ENCODE data around the gene ITGA2. TPM values are rescaled to one million over a fixed set of nuclear protein-coding genes. Genes with fewer than 3 reads are reported as not detected.
"Not testable (repeated sequence)": the region's sequence is repeated elsewhere in the genome, so short reads cannot be mapped to it uniquely, and the experiment has no call there.

The ITGA2 gene
- polyA plus RNA-seq, 1 donor from 2014 or later, result not detected

- Mint-ChIP-seq H3K27me3 (no peaks in the 10 kb centered on the region), H3K36me3 (peaks cover 2% of the 10 kb centered on the region), H3K4me3 (peak overlapping the region; percentile 94 to 99 (median 98)), H3K27ac (peak overlapping the region; percentile 73 to 91 (median 75)), H3K4me1 (peaks cover 12 to 41% (median 17%) of the 10 kb centered on the region in 3 donors), H3K9me3 (no peaks in the 10 kb centered on the region)
Observed at GRCh38 chr5:53109056-53109442, 119.9 kb downstream of the ITGA2 start.

DNA sequence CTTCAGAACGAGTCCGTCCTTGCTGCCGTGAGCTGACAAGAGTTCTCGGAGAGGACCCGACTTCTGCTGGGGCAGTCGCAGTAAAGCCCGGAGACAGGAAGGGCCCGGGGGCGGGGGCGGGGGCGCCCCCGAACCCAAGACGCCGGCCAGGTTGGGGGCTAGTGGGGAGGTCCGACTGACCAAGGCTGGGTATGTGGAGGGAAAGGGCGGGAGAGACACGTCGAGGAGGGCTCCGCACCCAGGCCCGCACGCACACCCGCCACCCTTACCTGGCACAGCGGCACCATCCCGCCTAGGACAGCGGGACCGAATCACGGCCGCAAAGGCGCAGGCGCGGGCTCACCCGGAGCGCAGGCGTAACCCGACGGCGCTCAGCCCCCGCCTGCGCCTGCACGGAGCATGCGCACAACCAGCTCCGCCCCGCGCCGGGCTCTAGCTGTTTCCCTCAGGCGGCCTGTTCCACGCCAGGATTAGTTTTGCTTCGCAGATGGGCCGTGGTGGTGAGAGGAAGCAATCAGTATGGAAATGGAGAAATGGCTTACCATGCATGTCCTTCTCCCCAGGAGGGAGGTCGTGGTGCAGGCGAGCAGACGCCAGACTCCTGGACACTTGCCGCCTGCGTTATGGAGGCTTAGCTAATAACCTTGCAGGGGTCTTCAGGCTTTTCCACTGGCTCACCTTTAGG is 120.4 kb downstream of the ITGA2 start, which contains the start of gene MOCS2:
TSS of gene MOCS2 (minus strand) at position 315 of the 685 bp plus-strand sequence. CDS start 2,583 bp downstream, outside the sequence.
- H3K27me3 Mint-ChIP-seq, result no peaks in the 10 kb centered on the region
- peaks cover 2% of the 10 kb centered on the region for H3K36me3 Mint-ChIP-seq
- peak within 1 kb of the TSS; percentile 73 to 91 (median 75) for H3K27ac Mint-ChIP-seq
- no peaks in the 10 kb centered on the region for H3K9me3 Mint-ChIP-seq
- peaks cover 12 to 41% (median 17%) of the 10 kb centered on the region in 3 donors for H3K4me1 Mint-ChIP-seq
- H3K4me3 Mint-ChIP-seq, result peak within 1 kb of the TSS; percentile 94 to 99 (median 98)

DNA sequence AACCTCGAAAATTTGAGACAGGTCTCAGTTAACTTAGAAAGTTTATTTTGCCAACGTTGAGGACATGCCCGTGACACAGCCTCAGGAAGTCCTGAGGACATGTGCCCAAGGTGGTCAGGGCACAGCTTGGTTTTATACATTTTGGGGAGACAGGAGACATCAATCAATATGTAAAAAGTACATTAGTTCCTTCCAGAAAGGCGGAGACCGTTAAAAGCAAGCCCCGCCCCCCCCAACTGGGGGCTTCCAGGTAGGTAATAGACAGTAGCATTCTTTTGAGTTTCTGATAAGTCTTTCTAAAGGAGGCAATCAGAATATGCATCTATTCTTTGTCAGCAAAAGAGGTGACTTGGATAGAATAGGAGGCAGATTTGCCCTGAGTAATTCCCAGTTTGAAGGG is 121.0 kb downstream of the ITGA2 start:
- Mint-ChIP-seq H3K4me1 (peaks cover 12 to 37% (median 13%) of the 10 kb centered on the region in 3 donors), H3K4me3 (peak overlapping the region; percentile 94 to 99 (median 98)), H3K27me3 (no peaks in the 10 kb centered on the region), H3K36me3 (peaks cover 2% of the 10 kb centered on the region), H3K9me3 (no peaks in the 10 kb centered on the region), H3K27ac (peak overlapping the region; percentile 73 to 91 (median 75))

DNA sequence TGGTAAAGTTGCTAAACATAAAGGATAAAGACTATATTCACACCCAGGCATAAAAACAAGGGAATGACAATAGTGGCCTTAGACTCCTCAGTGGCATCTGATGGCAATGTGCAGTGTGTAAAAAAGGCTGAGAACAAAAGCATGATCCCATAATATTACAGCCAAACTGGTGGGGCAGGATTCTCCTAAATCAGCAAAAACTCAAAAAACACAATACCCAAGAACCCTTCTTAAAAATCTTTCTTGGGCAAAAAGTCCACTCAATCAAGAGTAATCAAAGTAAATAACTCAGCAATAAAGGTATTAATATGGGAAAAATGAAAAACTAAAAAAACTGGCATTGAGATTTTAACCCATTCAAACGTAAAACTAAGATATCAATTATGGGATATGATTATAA is 122.0 kb downstream of the ITGA2 start:
- peaks cover 9 to 29% (median 12%) of the 10 kb centered on the region in 3 donors for H3K4me1 Mint-ChIP-seq
- peak overlapping the region in 2 of 4 donors; percentile 94 to 98 for H3K4me3 Mint-ChIP-seq
- no peak overlapping the region for H3K27ac Mint-ChIP-seq
- H3K36me3 Mint-ChIP-seq, result peaks cover 2% of the 10 kb centered on the region
- H3K27me3 Mint-ChIP-seq, result no peaks in the 10 kb centered on the region
- no peaks in the 10 kb centered on the region for H3K9me3 Mint-ChIP-seq

DNA sequence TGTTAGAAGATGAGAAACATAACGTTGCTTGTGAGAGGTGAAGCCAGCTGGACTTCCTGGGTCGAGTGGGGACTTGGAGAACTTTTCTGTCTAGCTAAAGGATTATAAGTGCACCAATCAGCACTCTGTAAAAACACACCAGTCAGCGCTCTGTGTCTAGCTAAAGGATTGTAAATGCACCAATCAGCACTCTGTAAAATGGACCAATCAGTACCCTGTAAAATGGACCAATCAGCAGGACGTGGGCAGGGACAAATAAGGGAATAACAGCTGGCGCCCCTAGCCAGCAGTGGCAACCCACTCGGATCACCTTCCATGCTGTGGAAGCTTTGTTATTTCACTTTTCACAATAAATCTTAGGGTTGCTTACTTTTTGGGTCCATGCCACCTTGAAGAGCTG is 123.2 kb downstream of the ITGA2 start:
- not testable (repeated sequence) for H3K27me3 Mint-ChIP-seq, H3K4me3 Mint-ChIP-seq, H3K36me3 Mint-ChIP-seq, H3K9me3 Mint-ChIP-seq, H3K27ac Mint-ChIP-seq
- peaks cover 9 to 20% (median 12%) of the 10 kb centered on the region in 3 donors for H3K4me1 Mint-ChIP-seq

GRCh38 chr5:53112909-53113308 is 123.8 kb downstream of the ITGA2 start:
- Mint-ChIP-seq H3K36me3 (no peaks in the 10 kb centered on the region), H3K4me3 (no peak overlapping the region), H3K27ac (no peak overlapping the region), H3K9me3 (no peaks in the 10 kb centered on the region), H3K4me1 (peaks cover 9 to 15% (median 12%) of the 10 kb centered on the region in 3 donors), H3K27me3 (no peaks in the 10 kb centered on the region)

DNA sequence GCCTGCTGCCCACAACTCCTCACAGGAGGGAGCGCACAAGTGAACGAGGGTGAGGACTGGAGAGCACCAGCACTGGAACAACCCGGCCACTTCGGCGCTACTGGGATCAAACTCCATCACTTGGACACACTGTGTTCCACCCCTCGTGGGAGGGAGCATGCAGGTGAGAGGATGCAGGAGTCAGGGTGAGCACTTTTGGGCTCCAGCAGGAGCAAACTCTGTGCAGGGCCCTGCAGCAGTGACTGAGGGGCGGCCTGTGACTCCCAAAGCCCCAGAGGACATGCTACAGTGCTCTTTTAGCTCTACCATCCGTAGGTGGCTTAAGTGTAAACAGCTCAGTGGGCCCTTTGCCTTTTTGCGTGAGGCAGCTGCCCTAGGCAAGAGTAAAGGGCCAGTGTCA is 124.8 kb downstream of the ITGA2 start:
- Mint-ChIP-seq H3K9me3 (no peaks in the 10 kb centered on the region), H3K4me3 (no peak overlapping the region), H3K27ac (no peak overlapping the region), H3K4me1 (peaks cover 9% of the 10 kb centered on the region in 3 donors), H3K36me3 (no peaks in the 10 kb centered on the region), H3K27me3 (no peaks in the 10 kb centered on the region)

GRCh38 chr5:53114988-53115387 is 125.8 kb downstream of the ITGA2 start:
- Mint-ChIP-seq H3K27me3 (no peaks in the 10 kb centered on the region), H3K27ac (no peak overlapping the region), H3K36me3 (no peaks in the 10 kb centered on the region), H3K4me1 (peaks cover 1 to 8% (median 7%) of the 10 kb centered on the region in 3 donors), H3K9me3 (no peaks in the 10 kb centered on the region), H3K4me3 (no peak overlapping the region)

GRCh38 chr5:53116597-53116996 is 127.4 kb downstream of the ITGA2 start:
- Mint-ChIP-seq H3K27ac (no peak overlapping the region), H3K4me3 (no peak overlapping the region), H3K4me1 (no peaks in the 10 kb centered on the region), H3K27me3 (no peaks in the 10 kb centered on the region), H3K9me3 (no peaks in the 10 kb centered on the region), H3K36me3 (no peaks in the 10 kb centered on the region)

DNA sequence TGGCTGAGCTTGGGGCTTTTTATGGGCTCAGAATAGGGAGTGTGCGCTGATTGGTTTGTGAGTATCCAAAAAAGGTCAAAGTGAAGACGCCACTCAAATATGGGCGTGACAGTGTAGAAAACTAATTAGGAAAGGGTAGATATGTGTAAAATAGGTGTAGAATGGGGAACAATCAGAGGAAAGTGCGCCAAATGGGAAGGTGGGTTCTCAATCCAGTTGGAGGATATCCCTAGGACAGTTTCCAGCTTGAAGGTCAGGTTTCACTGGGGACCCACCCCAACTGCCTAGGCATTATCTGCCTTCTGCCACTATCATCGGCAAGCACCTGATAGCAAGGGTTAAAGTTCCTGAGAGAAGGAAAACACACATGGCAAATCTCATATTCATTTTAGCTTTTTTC is 129.7 kb downstream of the ITGA2 start:
- Mint-ChIP-seq H3K4me3 (no peak overlapping the region), H3K27me3 (no peaks in the 10 kb centered on the region), H3K4me1 (no peaks in the 10 kb centered on the region), H3K9me3 (no peaks in the 10 kb centered on the region), H3K36me3 (no peaks in the 10 kb centered on the region), H3K27ac (no peak overlapping the region)

GRCh38 chr5:53120165-53120564 is 131.0 kb downstream of the ITGA2 start:
- H3K27ac Mint-ChIP-seq, result peak overlapping the region in 1 of 3 donors; percentile 52
- H3K9me3 Mint-ChIP-seq, result no peaks in the 10 kb centered on the region
- no peaks in the 10 kb centered on the region for H3K36me3 Mint-ChIP-seq
- H3K4me1 Mint-ChIP-seq, result no peaks in the 10 kb centered on the region
- H3K4me3 Mint-ChIP-seq, result no peak overlapping the region
- no peaks in the 10 kb centered on the region for H3K27me3 Mint-ChIP-seq

DNA sequence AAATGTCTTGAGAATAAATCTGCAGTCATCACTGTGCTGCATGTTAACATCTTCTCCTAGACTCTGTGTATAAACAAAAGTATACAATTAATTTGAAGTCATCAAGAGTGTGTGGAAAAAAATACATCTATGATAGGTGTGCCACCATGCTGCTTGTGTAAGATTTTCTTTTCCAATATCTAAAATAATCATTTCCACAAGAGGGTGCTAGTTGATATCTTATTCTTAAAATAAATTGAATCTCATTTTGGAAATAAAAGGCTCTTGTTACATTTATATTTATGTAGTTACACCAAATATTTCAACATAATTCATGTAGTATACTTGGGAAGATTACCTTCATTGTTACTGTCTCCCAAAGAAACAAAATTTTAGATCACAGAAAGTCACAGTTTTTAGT is 134.6 kb downstream of the ITGA2 start:
- Mint-ChIP-seq H3K27me3 (no peaks in the 10 kb centered on the region), H3K9me3 (no peaks in the 10 kb centered on the region), H3K4me3 (no peak overlapping the region)

DNA sequence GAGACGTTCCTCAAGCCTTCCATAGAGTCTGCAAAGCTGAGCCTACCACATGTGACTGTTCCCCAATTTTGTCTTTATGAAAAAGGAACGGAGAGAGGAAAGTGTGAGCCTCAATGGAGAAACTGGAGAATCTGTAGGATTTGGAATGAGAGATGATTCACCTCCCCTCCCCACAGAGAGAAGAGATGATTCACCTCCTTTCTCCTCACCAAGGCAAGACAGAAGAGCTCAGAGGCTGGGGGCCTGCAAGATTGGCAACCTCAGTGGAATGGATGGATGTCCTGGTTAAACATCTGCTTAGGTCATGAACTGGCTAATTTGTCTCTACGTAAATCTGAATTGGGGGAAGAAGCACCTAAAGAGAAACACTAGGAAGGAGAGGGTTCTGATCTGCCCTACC is 137.4 kb downstream of the ITGA2 start:
- Mint-ChIP-seq H3K36me3 (no peaks in the 10 kb centered on the region), H3K4me1 (no peaks in the 10 kb centered on the region)

More for the DNA sequence above, 134.6 kb downstream of the ITGA2 start:
- Mint-ChIP-seq H3K4me1 (no peaks in the 10 kb centered on the region), H3K36me3 (no peaks in the 10 kb centered on the region), H3K27ac (no peak overlapping the region)

DNA sequence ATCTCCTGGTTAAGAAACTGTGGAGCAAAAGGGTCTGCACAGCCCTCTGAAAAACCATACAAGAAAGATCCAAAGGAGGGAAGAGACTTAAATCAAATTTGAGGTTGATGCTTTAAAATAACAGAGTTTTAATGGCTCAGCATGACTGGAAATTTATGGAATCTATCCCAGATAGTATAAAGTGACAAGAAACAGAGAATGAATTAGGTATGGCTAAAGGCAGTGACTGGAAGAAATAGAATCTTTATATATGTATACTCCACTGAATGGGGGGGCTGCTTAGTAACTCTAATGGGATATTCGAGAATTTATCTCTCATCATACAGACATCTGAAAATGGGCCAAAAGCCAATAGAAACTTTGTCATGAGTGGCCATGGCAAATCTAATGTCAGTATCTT is 138.0 kb downstream of the ITGA2 start:
- Mint-ChIP-seq H3K27me3 (peaks cover 2% of the 10 kb centered on the region), H3K9me3 (peaks cover 0 to 2% (median 0%) of the 10 kb centered on the region in 3 donors), H3K36me3 (no peaks in the 10 kb centered on the region), H3K27ac (no peak overlapping the region), H3K4me1 (no peaks in the 10 kb centered on the region), H3K4me3 (no peak overlapping the region)

More for the DNA sequence above, 137.4 kb downstream of the ITGA2 start:
- Mint-ChIP-seq H3K27ac (peak overlapping the region in 1 of 3 donors; percentile 55), H3K27me3 (no peaks in the 10 kb centered on the region), H3K4me3 (no peak overlapping the region), H3K9me3 (no peaks in the 10 kb centered on the region)

DNA sequence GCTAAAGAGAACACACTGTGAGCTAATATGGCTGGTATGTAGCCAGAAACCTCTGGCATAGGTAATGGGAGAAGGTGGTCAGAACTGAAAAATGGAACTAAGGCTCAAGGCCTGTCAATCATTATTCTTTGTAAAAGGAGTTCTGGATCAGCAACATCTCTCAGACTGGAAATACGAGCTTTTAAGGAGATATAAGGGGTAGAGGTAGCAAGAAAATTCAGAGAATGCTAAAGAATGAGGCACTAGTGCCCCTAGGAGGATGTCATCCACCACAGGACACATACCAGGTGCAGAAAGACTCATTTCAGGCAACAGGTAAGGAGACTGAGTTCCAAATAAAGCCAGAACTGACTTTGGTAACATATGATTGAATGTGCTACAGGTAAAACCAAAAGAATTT is 139.3 kb downstream of the ITGA2 start:
- H3K9me3 Mint-ChIP-seq, result peaks cover 0 to 2% (median 0%) of the 10 kb centered on the region in 3 donors
- no peaks in the 10 kb centered on the region for H3K36me3 Mint-ChIP-seq
- peaks cover 2% of the 10 kb centered on the region for H3K27me3 Mint-ChIP-seq
- H3K27ac Mint-ChIP-seq, result no peak overlapping the region
- no peak overlapping the region for H3K4me3 Mint-ChIP-seq
- no peaks in the 10 kb centered on the region for H3K4me1 Mint-ChIP-seq

DNA sequence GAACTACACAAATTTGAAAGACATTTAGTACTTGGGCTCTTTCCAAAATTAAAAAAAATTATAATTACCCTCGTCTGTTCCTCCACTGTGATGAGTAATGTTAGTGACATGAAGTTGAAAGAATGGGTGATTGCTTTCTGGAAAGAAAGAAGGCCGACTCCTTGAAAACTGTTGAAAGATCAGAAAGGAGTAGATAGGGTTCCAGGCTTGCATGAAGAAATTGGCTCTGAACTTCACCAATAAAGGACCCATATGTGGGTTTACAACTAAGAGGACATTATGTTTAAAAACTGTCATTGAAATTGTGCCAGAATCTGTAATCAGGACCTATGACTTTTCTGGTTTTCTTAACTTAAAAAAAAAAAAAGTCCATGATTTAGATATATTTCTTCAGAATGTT is 141.1 kb downstream of the ITGA2 start:
- H3K27ac Mint-ChIP-seq, result no peak overlapping the region
- no peaks in the 10 kb centered on the region for H3K36me3 Mint-ChIP-seq
- peaks cover 2% of the 10 kb centered on the region for H3K27me3 Mint-ChIP-seq
- peaks cover 0 to 2% (median 0%) of the 10 kb centered on the region in 3 donors for H3K9me3 Mint-ChIP-seq
- no peak overlapping the region for H3K4me3 Mint-ChIP-seq
- H3K4me1 Mint-ChIP-seq, result no peaks in the 10 kb centered on the region

Data from IgD-negative memory B cell (primary cell).